HepG2 (cell line): Measurements from ENCODE around the gene MAFB. TPM values are rescaled to one million over a fixed set of nuclear protein-coding genes. Genes with fewer than 3 reads are reported as not detected.
A peak's percentile ranks its signal among the peaks of the same experiment; 100 is the strongest.

Experiments used
- ATAC-seq: fragments of 200-7000 bp; cut with Tn5 transposase; 3 replicates; pipeline ENCODE4 v1.9.1; 2020; ENCODE audit warnings: mild to moderate bottlenecking, moderate library complexity
- BruUV-seq: library from RNA; stranded (reverse); fragments of 400-500 nt; replicated peaks from 2 replicates; lab custom pipeline; 2021; lab: Mats Ljungman, UMichigan
- CTCF ChIA-PET: fragments of 300-600 bp; formaldehyde crosslinking; extraction: SDS; loops from one replicate; lab custom pipeline; 2021; ENCODE audit warnings: low total read pairs, inconsistent platforms, low intra/inter-chr PET ratio; lab: Yijun Ruan, JAX
- POLR2A ChIA-PET: fragments of 350-600 bp; sonication (Branson Sonifier 250); formaldehyde crosslinking; loops from one replicate; lab custom pipeline; 2020; ENCODE audit warnings: antibody characterized with exemption, inconsistent platforms; lab: Yijun Ruan, JAX
- DNase-seq: peaks from one replicate; pipeline ENCODE4 v3.0.0-alpha.2; 2015; ENCODE audit warnings: low spot score
- FAIRE-seq: peaks from 3 replicates; lab custom pipeline; 2011; peaks lifted over from hg19 to GRCh38; lab: Jason Lieb, UNC
- H2AFZ ChIP-seq: one replicate; pipeline ENCODE4 v1.6.1; 2011; ENCODE audit warnings: low read length, inconsistent platforms
- H3K27ac ChIP-seq: fragments of 300-600 bp; 3 replicates; pipeline ENCODE4 v1.8.0; 2011; ENCODE audit warnings: mixed run types, mild to moderate bottlenecking, mixed read lengths, low read length, inconsistent platforms; ENCODE audit not compliant: insufficient read depth; ENCODE audit errors: extremely low read length
- H3K27me3 ChIP-seq, 2 experiments: fragments of 200-600 bp in 1 of 2; 2 replicates in 1 of 2; 3 replicates in 1 of 2; pipeline versions ENCODE4 v1.6.0 to v1.8.0; 2011; ENCODE audit warnings: low read length in 2 of 2, mild to moderate bottlenecking in 2 of 2, moderate library complexity in 2 of 2, inconsistent platforms in 1 of 2; ENCODE audit not compliant: insufficient read depth in 2 of 2, control insufficient read depth in 1 of 2
- H3K36me3 ChIP-seq, 2 experiments: fragments of 200-600 bp in 1 of 2; replicated peaks in 1 of 2; 2 replicates in 1 of 2; 3 replicates in 1 of 2; pipeline versions ENCODE4 v1.5.1 to v1.8.0; 2011; ENCODE audit warnings: low read length in 2 of 2, inconsistent platforms in 1 of 2; ENCODE audit not compliant: insufficient read depth in 2 of 2, control insufficient read depth in 1 of 2
- H3K4me1 ChIP-seq: 2 replicates; pipeline ENCODE4 v1.5.1; 2012; ENCODE audit warnings: low read length, inconsistent platforms; ENCODE audit not compliant: insufficient read depth
- H3K4me2 ChIP-seq: 2 replicates; pipeline ENCODE4 v1.6.0; 2011; ENCODE audit warnings: low read depth, low read length, inconsistent platforms
- H3K4me3 ChIP-seq, 3 experiments: fragments of 200-600 bp in 1 of 3; sonication (generic), shearing (Covaris generic) in 1 of 3; replicated peaks in 1 of 3; 2 replicates each; pipeline ENCODE4 v1.5.1; 2011 to 2016; ENCODE audit warnings: low read length in 3 of 3, inconsistent platforms in 2 of 3, low read depth in 2 of 3, mild to moderate bottlenecking in 2 of 3, control low read depth in 1 of 3, mixed read lengths in 1 of 3; ENCODE audit not compliant: insufficient read depth in 1 of 3
- H3K79me2 ChIP-seq: one replicate; pipeline ENCODE4 v1.6.1; 2011; ENCODE audit warnings: low read length, inconsistent platforms; ENCODE audit not compliant: insufficient read depth
- H3K9ac ChIP-seq: 2 replicates; pipeline ENCODE4 v1.6.0; 2011; ENCODE audit warnings: mild to moderate bottlenecking, low read depth, low read length, inconsistent platforms; ENCODE audit not compliant: insufficient read depth
- H3K9me3 ChIP-seq: 2 replicates; pipeline ENCODE4 v1.5.1; 2012; ENCODE audit warnings: mild to moderate bottlenecking, low read length
- H4K20me1 ChIP-seq: 2 replicates; pipeline ENCODE4 v1.6.0; 2011; ENCODE audit warnings: inconsistent platforms, mild to moderate bottlenecking, low read length, moderate library complexity; ENCODE audit not compliant: insufficient read depth
- ARID2 ChIP-seq: sonication (generic); formaldehyde crosslinking; IDR thresholded peaks from 2 replicates; pipeline ENCODE4 v1.8.1; 2022; ENCODE audit warnings: mild to moderate bottlenecking, missing genetic modification reagents, borderline replicate concordance
- GTF2F1 ChIP-seq: fragments of 150-350 bp; IDR thresholded peaks from 2 replicates; pipeline ENCODE4 v1.6.1; 2014; ENCODE audit warnings: low read length
- HNF4A ChIP-seq: sonication (generic); formaldehyde crosslinking; IDR thresholded peaks from 2 replicates; pipeline ENCODE4 v1.4.0; 2020; ENCODE audit warnings: missing genetic modification reagents
- HOXA5 ChIP-seq: sonication (generic); formaldehyde crosslinking; IDR thresholded peaks from 2 replicates; pipeline ENCODE4 v1.4.0; 2020; ENCODE audit warnings: missing genetic modification reagents
- KDM5B ChIP-seq: sonication (generic); formaldehyde crosslinking; IDR thresholded peaks from 2 replicates; pipeline ENCODE4 v1.4.0; 2020; ENCODE audit warnings: missing genetic modification reagents, mild to moderate bottlenecking, borderline replicate concordance
- NR2F1 ChIP-seq, 2 experiments: fragments of 450-650 bp in 1 of 2; formaldehyde crosslinking in 1 of 2; IDR thresholded peaks; 2 replicates each; pipeline versions ENCODE4 v1.5.0 to v1.6.1; 2016 to 2020; ENCODE audit warnings: mild to moderate bottlenecking in 1 of 2, missing compliant biosample characterization in 1 of 2, missing genetic modification reagents in 1 of 2, moderate library complexity in 1 of 2
- RFX3 ChIP-seq: IDR thresholded peaks from 2 replicates; pipeline ENCODE4 v1.6.1; 2016; ENCODE audit warnings: missing biosample characterization, missing genetic modification reagents
- SP1 ChIP-seq, 2 experiments: fragments of 450-650 bp in 1 of 2; sonication (generic) in 1 of 2; formaldehyde crosslinking in 1 of 2; IDR thresholded peaks; 2 replicates each; pipeline versions ENCODE4 v1.4.0 to v1.6.1; 2016 to 2020; ENCODE audit warnings: missing genetic modification reagents in 1 of 2
- ZNF512 ChIP-seq: sonication (generic); formaldehyde crosslinking; IDR thresholded peaks from 2 replicates; pipeline ENCODE4 v1.4.0; 2020; ENCODE audit warnings: mild to moderate bottlenecking, missing genetic modification reagents
- ZNF567 ChIP-seq: sonication (generic); formaldehyde crosslinking; IDR thresholded peaks from 2 replicates; pipeline ENCODE4 v1.8.1; 2023; ENCODE audit warnings: mild to moderate bottlenecking, missing genetic modification reagents, borderline replicate concordance
- WGBS: methylation state at CpG from one replicate; pipeline ENCODE4 v1.1.6; 2017; ENCODE audit warnings: low lambda C conversion rate; 5-methylcytosine and 5-hydroxymethylcytosine counted together
- in situ Hi-C: cut with HindIII; loops from 2 replicates; pipeline ENCODE4 v1.10.0; 2017; ENCODE audit warnings: low pct_unique_long_range_greater_than_20kb; ENCODE audit not compliant: extremely low pct_ligation_motif_present
- intact Hi-C: fragments of 100-400 bp; cut with micrococcal nuclease; formaldehyde crosslinking; loops from one replicate; pipeline ENCODE4 v1.10.0; 2022; ENCODE audit not compliant: unreplicated experiment
- polyA plus RNA-seq, 8 experiments: library from polyadenylated mRNA; depleted of rRNA in 3 of 8; stranded (reverse) in 7 of 8; unstranded in 1 of 8; fragments of >200 nt; fragmentation: Illumina TruSeq in 4 of 8; extraction: Trizol in 4 of 8; gene quantifications; 2 replicates each; pipeline versions ENCODE4 v1.2.1 to v1.2.3, GENCODE V29; 2011 to 2016; ENCODE audit warnings: low read depth in 4 of 8, missing spikeins in 1 of 8, mixed read lengths in 1 of 8; ENCODE audit not compliant: insufficient read depth in 1 of 8
- total RNA-seq, 5 experiments: library from RNA; depleted of rRNA; stranded (reverse); fragments of >200 nt; fragmentation: Illumina TruSeq; extraction: Trizol; gene quantifications; 2 replicates each; pipeline ENCODE4 v1.2.3, GENCODE V29; 2016; ENCODE audit warnings: low read depth in 1 of 5

Gene MAFB
- total and polyA plus RNA-seq, 2 of the 13 experiments (the other 11 are each of a cell fraction or from before 2014, with no cell fraction given) = 0.08 to 0.11 TPM

GRCh38 chr20:40643891-40644290 lies 45.1 kb downstream of the MAFB start (continued):
- TF ChIP-seq SP1 (IDR thresholded peaks at IDR 0.05) = no peak
- TF ChIP-seq SP1 (CRISPR knock-in tag; IDR thresholded peaks at IDR 0.05) = no peak
- no peak for TF ChIP-seq NR2F1 (CRISPR knock-in tag; IDR thresholded peaks at IDR 0.05)
- no peak for TF ChIP-seq HOXA5 (CRISPR knock-in tag)
- no peak for TF ChIP-seq ZNF512 (CRISPR knock-in tag)
- TF ChIP-seq RFX3 = no peak
- TF ChIP-seq ARID2 = no peak
- no peak for TF ChIP-seq ZNF567
- TF ChIP-seq, all 625 proteins: peak for 0

- 0 out of 2 replicates have a peak, but pooled peaks have one; percentile 15 for TF ChIP-seq KDM5B (CRISPR knock-in tag)
- peak; percentile 49 for TF ChIP-seq HNF4A (CRISPR knock-in tag)
- TF ChIP-seq GTF2F1 = no peak
- no peak overlapping the region for H3K9ac ChIP-seq
- FAIRE-seq = no peak
- H3K79me2 ChIP-seq = no peaks in the 10 kb centered on the region
- intact Hi-C loops = no loop called here
- no peak overlapping the region for H2AFZ ChIP-seq
- in situ Hi-C loops = no loop called here
- H3K4me3 ChIP-seq = no peak overlapping the region
- no peaks in the 10 kb centered on the region for H3K9me3 ChIP-seq
- no peak overlapping the region for H3K4me2 ChIP-seq
- no peak overlapping the region for H3K27ac ChIP-seq
- no TSS peak for BruUV-seq
- no peaks in the 10 kb centered on the region for H3K36me3 ChIP-seq
- ChIA-PET CTCF (no interaction called here), POLR2A (no interaction called here)
- H3K4me1 ChIP-seq = no peaks in the 10 kb centered on the region
- peak; percentile 60 for ATAC-seq
- 17% methylated on average over 4 of the region's 4 CpGs for WGBS
- H3K27me3 ChIP-seq = no peaks in the 10 kb centered on the region
- H4K20me1 ChIP-seq = no peaks in the 10 kb centered on the region
- DNase-seq = no peak
Measured at GRCh38 chr20:40641809-40642208, 47.2 kb downstream of the MAFB start.
